Stimulated activated CD4-positive, alpha-beta T cell treated with anti-CD3 and anti-CD28 coated beads, Interleukin-2, amount 100 ng/mL, for 4 hours (primary cell): ENCODE measurements around the gene CCDC136.
A peak's percentile ranks its signal among the peaks of the same experiment; 100 is the strongest.

ENCODE experiments used
- DNase-seq: peaks from one replicate; pipeline ENCODE4 v3.0.0-alpha.2; 2020; ENCODE audit warnings: low read depth

The CCDC136 gene

GRCh38 chr7:128831994-128832879 is 40.5 kb downstream of the CCDC136 start:
- DNase-seq = no peak

- DNase-seq = no peak
Observed at GRCh38 chr7:128832880-128833147, 41.0 kb downstream of the CCDC136 start.

DNA sequence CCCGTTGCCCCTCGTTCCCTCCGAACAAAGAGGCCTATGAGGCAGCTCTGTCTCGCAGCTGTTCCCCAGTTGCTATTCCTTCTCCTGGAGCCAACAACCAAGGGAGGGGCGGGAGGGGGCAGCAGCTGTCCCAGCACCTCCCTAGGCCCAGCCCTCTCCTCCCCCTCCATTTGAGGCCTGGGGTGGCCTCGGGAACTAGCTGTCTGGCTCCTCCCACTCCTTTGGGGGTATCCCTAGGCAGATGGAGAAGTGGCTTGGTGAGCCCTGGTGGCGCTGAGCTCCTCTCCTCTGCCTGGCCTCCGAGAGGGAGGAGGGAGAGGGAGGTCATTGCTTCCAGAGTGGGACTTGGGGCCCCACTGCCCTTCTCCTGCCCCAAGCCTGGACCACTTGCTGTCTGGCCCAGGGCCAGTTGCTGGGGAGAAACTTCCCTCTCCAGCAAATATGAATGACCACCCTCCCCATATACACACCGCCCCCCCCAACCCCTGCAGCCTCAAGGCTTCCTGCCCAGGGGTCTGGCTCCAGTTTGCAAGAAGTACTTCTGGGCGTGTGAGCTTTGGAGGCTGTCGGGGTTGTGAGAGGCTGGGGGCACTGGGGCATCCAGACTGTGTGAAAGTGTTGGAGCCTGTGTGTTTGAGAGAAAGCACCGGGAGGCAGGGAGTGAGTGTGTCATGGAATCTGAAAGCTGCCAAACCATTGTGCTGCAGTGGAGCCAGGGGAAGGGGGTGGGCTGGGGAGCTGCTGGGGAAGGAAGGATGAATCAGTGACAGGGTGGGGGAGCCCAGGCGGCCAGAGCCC is 41.6 kb downstream of the CCDC136 start:
- no peak for DNase-seq

DNA sequence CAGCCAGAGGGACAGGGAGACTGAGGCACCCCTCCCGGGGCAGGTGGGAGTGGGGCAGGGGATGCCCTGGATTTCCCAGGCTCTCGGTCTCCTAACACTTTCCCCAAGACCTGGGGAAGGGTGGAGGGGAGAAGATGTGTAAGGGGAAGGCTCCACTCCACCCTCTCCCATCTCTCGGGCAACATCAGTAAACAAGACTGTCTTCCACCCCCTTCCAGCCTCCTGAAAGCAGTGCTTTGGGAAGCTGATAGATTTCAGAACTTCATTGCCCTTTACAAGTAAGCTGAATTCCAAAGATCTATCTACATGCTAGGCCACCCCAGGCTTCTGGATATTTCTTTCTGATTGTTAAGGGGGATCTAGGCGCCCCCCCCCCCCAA is 42.2 kb downstream of the CCDC136 start:
- DNase-seq = no peak

DNA sequence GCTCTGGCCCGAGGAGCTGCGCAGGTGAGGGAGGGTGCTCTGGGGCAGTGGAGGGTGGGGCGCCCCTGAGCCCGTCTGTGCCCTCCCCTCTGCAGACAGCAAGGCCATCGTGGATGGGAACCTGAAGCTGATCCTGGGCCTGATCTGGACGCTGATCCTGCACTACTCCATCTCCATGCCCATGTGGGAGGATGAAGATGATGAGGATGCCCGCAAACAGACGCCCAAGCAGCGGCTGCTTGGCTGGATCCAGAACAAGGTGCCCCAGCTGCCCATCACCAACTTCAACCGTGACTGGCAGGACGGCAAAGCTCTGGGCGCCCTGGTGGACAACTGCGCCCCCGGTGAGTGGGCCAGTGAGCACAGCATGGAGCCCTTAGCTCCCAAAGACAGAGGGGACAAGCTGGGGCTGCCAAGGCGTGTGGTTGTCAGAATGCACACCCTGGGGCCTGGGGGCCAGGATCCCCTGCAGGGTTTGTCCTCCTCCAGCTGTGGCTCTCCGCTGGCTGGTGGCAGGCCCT is 43.5 kb downstream of the CCDC136 start:
- no peak for DNase-seq

DNA sequence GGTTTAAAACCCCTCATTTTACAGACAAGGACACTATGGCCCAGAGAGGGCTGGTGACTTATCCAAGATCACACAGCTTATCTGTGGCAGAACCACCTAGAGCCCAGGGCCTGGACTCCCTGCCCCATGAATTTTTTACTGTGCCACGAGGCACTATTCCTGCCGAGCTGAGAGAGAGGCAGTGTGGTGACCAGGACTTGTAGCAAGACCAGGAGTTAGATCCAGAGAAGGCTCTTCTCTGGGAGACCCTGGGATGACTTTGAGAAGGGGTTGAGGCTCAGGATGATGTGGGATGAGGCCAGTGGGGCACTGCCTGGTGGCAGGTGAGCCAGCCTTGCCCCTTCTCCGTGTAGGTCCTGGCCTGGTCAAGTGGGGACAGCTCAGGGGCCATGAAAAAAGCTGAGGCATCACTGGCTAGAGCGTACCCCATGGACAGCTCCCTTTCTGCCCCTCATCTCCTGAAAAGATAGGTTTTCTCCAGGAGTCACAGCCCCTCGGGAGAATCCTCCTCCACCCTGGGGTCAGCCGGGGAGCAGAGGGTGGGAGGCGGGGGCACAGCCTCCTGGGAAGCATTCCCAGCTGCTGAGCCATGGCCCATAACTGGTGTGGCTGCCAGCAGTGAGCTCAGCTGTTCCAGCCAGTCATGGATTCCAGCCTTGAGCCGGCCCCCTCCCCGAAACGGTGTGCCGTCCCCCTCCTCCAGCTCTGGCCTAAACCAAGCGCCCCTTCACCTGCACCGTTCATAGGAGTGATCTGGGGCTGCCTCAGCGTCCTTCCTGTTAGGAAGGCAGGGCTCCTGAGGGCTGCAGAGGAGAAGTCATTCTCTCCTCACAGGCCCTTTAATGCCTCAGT is 44.2 kb downstream of the CCDC136 start:
- no peak for DNase-seq

- no peak for DNase-seq
Observed at GRCh38 chr7:128836729-128837348, 45.1 kb downstream of the CCDC136 start.

GRCh38 chr7:128837521-128837921 is 45.8 kb downstream of the CCDC136 start:
- DNase-seq = no peak

GRCh38 chr7:128838109-128838779 is 46.5 kb downstream of the CCDC136 start:
- DNase-seq = no peak

DNA sequence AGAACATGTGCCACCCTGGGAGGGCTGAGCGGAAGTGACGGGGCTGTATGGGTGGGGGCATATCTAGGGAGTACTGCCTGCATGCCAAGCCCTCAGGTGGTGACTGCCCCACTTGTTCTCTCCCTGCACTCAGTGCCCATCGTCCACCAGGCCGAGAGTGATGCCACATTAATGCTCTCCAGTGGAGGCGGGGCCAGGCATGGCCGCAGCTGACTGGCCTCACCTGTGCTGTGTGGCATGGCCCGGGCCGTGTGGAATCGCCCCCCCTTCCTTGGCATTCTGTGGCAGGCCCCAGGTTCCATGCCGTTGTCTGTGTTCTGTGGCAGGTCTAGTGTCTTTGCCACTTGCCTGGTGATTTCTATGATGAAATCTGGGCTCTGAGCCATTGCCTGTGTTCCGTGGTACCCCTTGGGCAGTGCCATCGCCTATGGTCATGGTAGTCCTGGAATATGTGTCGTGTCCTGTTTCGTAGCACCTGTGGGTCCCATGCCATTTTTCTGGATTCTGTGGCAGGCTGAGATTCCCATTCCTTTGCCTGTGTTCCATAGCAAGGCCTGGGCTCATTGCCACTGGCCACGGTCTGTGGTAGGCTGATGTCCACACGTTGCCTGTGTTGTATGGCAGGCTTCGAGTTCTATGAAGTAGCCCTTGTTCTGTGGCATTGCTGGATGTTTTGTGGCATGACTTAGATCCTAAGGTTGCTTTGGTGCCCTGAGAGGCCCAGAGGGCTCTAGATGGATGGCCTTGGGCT is 47.4 kb downstream of the CCDC136 start:
- no peak for DNase-seq

GRCh38 chr7:128839751-128840177 is 48.0 kb downstream of the CCDC136 start:
- no peak for DNase-seq

DNA sequence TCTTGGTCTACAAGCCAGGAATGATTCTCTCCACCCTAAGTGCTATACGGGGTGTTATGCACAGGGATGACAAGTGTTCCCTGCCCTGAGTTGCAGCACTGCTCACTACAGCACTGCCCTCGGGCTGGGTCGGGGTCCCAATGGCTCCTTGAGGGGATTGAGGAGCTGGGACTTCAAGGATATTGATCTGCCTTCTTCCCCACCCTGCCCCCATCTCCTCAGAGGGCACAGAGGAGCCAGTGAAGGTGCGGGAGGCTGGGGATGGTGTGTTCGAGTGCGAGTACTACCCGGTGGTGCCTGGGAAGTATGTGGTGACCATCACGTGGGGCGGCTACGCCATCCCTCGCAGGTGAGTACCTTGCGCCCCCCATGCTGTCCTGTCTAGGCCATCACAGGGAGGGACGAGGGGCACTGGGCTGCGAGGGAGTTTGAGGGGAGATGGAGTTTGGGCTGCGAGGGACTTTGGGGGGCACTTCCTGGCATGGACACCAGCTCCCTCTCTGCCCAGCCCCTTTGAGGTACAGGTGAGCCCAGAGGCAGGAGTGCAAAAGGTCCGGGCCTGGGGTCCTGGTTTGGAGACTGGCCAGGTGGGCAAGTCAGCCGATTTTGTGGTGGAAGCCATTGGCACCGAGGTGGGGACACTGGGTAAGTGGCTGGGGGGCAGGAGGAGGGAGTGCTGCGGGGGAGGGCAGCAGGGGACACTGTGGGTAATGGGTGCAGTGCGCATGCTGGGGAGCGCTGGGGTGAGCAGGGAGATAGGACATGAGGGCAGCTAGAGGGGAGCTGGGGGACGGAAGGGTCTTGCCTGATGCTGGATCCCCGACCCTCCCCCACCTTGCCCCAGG is 48.8 kb downstream of the CCDC136 start:
- DNase-seq = no peak

GRCh38 chr7:128841171-128841690 is 49.5 kb downstream of the CCDC136 start:
- no peak for DNase-seq

DNA sequence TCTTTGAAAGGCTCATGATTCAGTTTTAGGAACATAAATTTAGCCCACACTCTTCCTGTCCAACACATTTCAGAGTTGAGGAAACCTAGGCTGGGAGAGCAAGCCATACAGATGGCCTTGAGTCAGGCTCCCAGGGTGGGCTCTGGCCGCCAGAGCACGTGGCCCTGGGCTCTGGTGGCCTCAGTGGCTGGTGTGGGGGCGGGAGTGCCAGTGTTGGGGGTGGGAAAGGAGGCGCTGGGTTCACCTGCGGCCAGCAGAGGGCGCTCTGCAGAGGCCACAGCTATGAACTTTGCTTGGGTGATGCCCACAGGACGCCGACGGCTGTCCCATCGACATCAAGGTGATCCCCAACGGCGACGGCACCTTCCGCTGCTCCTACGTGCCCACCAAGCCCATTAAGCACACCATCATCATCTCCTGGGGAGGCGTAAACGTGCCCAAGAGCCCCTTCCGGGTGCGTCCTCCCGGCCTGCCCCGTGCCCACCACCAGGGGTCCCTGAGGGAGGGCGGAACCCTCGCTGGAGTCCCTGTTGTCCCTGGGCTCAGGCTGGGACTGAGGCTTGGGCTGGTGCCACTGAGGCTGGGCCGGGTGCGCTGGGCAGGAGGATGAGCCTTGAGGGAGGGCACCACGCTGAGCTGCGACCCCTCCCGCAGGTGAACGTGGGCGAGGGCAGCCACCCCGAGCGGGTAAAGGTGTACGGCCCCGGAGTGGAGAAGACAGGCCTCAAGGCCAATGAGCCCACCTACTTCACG is 50.3 kb downstream of the CCDC136 start:
- peak; percentile 24 for DNase-seq

DNA sequence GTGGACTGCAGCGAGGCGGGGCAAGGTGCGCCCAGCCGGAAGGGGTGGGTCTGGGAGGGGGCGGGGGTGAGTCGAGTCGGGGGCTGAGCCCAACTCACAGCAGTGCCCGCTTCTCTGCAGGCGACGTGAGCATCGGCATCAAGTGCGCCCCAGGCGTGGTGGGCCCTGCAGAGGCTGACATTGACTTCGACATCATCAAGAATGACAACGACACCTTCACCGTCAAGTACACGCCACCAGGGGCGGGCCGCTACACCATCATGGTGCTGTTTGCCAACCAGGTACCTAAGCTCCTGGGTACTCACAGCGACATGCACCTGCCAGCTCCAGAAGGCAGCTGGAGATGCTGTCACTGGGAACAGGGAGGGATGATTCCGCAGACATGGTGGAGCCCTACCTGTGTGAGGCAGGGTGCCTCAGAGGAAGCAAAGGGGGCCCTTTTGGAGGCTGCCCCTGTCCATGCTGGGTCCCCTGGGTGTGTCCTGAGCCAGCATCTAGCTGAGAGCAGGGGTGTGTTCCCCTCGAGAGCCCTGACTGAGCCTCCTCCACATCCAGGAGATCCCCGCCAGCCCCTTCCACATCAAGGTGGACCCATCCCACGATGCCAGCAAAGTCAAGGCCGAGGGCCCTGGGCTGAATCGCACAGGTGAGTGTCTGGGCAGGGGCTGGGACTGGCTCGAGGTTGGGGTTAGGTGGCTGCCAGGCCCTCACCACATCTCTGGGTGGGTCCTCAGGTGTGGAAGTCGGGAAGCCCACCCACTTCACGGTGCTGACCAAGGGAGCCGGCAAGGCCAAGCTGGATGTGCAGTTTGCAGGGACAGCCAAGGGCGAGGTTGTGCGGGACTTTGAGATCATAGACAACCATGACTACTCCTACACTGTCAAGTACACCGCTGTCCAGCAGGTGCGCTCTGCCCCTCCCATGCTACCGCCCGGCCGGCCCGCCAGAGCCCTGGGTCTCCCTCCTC is 51.2 kb downstream of the CCDC136 start:
- no peak for DNase-seq

DNA sequence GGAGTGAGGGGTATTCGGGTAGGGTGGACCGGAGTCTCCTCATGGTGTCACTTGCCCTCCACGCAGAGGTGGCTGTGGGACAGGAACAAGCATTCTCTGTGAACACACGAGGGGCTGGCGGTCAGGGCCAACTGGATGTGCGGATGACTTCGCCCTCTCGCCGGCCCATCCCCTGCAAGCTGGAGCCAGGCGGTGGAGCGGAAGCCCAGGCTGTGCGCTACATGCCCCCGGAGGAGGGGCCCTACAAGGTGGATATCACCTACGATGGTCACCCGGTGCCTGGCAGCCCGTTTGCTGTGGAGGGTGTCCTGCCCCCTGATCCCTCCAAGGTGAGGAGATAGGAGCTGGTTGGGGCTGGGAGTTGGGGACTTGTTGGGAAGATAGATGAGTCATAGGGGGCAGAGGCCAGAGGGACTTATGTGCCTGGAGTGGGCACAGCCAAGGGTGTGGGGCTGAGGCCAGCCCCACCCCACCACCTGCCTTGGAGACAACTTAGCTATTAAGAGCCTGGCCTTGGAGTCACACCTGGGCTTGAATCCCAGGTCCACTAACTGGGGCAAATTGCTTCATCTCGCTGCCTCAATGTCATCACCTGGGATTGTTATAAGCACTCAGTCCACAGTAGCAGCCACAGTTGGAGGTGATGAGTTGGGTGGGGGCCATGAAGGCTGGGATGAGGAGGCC is 52.3 kb downstream of the CCDC136 start:
- no peak for DNase-seq
